Tibial nerve (tissue), 4 donors: ENCODE results near the gene ITGB3BP.

Experiments used
- EP300 ChIP-seq, 2 donors: sonication (generic); formaldehyde crosslinking; IDR thresholded peaks; one replicate each; pipeline ENCODE4 v1.6.1; 2017; ENCODE audit warnings: antibody characterized with exemption in 2 of 2, mild to moderate bottlenecking in 1 of 2
- POLR2A ChIP-seq, 2 donors: fragments of 450-650 bp; IDR thresholded peaks; one replicate each; pipeline ENCODE4 v1.6.1; 2017; ENCODE audit warnings: antibody characterized with exemption in 2 of 2, mild to moderate bottlenecking in 2 of 2, moderate library complexity in 2 of 2
- TF ChIP-seq, protein P1 (sequence below), 5 experiments: fragments of 200-600 bp in 3 of 5; fragments of 450-650 bp in 2 of 5; sonication (generic) in 3 of 5; IDR thresholded peaks; one replicate each; pipeline ENCODE4 v1.5.1; 2016 to 2019; ENCODE audit warnings: antibody characterized with exemption in 5 of 5, mild to moderate bottlenecking in 3 of 5, moderate library complexity in 2 of 5

DNA sequence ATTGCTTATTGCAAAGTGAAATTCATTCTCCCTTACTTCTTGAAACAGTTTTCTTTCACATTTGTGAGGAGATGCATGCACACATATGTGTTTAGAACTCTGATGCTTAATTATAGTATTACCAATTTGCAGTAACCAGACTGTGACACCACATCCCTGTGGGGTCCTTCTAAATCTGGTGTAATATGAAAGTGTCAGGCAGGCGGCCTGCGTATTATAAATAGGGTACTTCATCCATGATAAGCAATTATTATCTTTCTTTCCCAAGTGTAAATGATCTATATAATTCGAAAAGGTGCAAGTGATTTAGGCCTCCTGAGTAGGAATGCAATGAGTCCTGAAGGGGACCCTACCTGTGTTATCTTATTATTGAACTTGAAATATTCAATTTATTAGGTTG is 1.2 kb upstream of the ITGB3BP start:
- TF ChIP-seq, protein P1, sequence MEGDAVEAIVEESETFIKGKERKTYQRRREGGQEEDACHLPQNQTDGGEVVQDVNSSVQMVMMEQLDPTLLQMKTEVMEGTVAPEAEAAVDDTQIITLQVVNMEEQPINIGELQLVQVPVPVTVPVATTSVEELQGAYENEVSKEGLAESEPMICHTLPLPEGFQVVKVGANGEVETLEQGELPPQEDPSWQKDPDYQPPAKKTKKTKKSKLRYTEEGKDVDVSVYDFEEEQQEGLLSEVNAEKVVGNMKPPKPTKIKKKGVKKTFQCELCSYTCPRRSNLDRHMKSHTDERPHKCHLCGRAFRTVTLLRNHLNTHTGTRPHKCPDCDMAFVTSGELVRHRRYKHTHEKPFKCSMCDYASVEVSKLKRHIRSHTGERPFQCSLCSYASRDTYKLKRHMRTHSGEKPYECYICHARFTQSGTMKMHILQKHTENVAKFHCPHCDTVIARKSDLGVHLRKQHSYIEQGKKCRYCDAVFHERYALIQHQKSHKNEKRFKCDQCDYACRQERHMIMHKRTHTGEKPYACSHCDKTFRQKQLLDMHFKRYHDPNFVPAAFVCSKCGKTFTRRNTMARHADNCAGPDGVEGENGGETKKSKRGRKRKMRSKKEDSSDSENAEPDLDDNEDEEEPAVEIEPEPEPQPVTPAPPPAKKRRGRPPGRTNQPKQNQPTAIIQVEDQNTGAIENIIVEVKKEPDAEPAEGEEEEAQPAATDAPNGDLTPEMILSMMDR (IDR thresholded peaks at IDR 0.05) = no peak
- no peak for TF ChIP-seq POLR2A (IDR thresholded peaks at IDR 0.05)
- TF ChIP-seq EP300 (IDR thresholded peaks at IDR 0.05) = no peak
